Measurements from ENCODE around the gene HSD11B2.

DNA sequence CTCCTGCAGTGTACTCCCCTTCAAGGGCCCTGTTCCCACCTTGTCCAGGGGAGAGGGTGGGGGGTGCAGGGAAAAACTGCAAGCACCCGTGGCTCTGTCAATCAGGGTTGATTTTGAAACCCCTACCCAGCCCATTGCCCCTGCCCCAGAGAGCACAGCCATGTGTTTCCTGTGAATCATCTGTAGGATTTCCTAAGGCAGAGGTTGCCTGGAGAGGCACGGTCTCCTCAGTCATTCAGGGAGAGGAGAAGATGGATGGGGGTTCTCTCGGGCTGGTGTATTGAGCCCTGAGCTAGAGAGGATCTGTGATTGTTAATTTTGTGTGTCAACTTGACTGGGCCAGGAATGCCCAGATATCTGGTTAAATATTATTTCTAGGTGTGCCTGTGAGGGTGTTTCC lies 55.9 kb downstream of the HSD11B2 start:
- TF ChIP-seq POLR2AphosphoS5 (IDR thresholded peaks at IDR 0.05; ENCODE audit: low read depth, low read length) (no peak), SIN3A (conservative IDR thresholded peaks at IDR 0.05 in 1 of 2, IDR thresholded peaks at IDR 0.05 in 1 of 2; ENCODE audit: low read depth in 1 of 2, low read length in 2 of 2) (no peak), EZH2 (IDR thresholded peaks at IDR 0.05; ENCODE audit: low read depth, low read length, severe bottlenecking) (no peak), JUND (IDR thresholded peaks at IDR 0.05; ENCODE audit: low read length) (no peak)
- TF ChIP-seq, protein P1, sequence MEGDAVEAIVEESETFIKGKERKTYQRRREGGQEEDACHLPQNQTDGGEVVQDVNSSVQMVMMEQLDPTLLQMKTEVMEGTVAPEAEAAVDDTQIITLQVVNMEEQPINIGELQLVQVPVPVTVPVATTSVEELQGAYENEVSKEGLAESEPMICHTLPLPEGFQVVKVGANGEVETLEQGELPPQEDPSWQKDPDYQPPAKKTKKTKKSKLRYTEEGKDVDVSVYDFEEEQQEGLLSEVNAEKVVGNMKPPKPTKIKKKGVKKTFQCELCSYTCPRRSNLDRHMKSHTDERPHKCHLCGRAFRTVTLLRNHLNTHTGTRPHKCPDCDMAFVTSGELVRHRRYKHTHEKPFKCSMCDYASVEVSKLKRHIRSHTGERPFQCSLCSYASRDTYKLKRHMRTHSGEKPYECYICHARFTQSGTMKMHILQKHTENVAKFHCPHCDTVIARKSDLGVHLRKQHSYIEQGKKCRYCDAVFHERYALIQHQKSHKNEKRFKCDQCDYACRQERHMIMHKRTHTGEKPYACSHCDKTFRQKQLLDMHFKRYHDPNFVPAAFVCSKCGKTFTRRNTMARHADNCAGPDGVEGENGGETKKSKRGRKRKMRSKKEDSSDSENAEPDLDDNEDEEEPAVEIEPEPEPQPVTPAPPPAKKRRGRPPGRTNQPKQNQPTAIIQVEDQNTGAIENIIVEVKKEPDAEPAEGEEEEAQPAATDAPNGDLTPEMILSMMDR (IDR thresholded peaks at IDR 0.05; ENCODE audit: control extremely low read depth in 1 of 3, insufficient read depth in 1 of 3, low read depth in 1 of 3, low read length in 3 of 3): no peak
